ENCODE data around the gene MTMR10.

- TF ChIP-seq POLR2AphosphoS5 (IDR thresholded peaks at IDR 0.05; ENCODE audit: low read depth), result no peak
- TF ChIP-seq, protein P1, sequence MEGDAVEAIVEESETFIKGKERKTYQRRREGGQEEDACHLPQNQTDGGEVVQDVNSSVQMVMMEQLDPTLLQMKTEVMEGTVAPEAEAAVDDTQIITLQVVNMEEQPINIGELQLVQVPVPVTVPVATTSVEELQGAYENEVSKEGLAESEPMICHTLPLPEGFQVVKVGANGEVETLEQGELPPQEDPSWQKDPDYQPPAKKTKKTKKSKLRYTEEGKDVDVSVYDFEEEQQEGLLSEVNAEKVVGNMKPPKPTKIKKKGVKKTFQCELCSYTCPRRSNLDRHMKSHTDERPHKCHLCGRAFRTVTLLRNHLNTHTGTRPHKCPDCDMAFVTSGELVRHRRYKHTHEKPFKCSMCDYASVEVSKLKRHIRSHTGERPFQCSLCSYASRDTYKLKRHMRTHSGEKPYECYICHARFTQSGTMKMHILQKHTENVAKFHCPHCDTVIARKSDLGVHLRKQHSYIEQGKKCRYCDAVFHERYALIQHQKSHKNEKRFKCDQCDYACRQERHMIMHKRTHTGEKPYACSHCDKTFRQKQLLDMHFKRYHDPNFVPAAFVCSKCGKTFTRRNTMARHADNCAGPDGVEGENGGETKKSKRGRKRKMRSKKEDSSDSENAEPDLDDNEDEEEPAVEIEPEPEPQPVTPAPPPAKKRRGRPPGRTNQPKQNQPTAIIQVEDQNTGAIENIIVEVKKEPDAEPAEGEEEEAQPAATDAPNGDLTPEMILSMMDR (conservative IDR thresholded peaks at IDR 0.05; ENCODE audit: low read depth in 2 of 2), result no peak
- TF ChIP-seq EZH2 (IDR thresholded peaks at IDR 0.05; ENCODE audit: low read depth, unreplicated experiment), result no peak
- no peak for TF ChIP-seq CREB1 (CRISPR knock-in tag; IDR thresholded peaks at IDR 0.05; ENCODE audit: low read depth)
Observed at GRCh38 chr15:30901889-30902288, 89.5 kb downstream of the MTMR10 start.
